NCI-H2196 treated with DMSO at 0.1 percent for 48 hours (cell line): Measurements from ENCODE around the gene C2orf80.
"Not testable (repeated sequence)": the region's sequence is repeated elsewhere in the genome, so short reads cannot be mapped to it uniquely, and the experiment has no call there.

Source experiments
- DNase-seq: peaks from one replicate; lab custom pipeline; 2025; ENCODE audit not compliant: unreplicated experiment; lab: John Stamatoyannopoulos, UW

C2orf80 gene

DNA sequence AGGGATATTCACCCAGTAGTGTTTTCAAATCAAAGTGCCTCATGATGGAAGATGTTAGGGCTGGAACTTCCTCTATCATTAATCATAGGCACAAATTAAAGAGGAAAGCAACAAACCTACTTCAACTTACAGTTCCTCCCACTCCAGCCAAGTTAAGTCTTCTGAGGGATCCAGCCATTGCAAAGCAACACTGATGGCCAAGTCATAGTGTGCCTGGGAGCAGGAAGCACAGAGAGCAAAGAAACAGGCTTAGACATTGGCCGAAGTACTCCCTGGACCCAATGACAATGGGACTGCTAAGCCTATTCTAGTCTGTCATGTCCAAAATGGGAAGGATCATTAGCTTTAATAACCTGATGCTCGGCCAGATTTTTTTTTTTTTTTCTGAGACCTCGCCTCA is 7.0 kb downstream of the C2orf80 start:
- DNase-seq, result no peak

DNA sequence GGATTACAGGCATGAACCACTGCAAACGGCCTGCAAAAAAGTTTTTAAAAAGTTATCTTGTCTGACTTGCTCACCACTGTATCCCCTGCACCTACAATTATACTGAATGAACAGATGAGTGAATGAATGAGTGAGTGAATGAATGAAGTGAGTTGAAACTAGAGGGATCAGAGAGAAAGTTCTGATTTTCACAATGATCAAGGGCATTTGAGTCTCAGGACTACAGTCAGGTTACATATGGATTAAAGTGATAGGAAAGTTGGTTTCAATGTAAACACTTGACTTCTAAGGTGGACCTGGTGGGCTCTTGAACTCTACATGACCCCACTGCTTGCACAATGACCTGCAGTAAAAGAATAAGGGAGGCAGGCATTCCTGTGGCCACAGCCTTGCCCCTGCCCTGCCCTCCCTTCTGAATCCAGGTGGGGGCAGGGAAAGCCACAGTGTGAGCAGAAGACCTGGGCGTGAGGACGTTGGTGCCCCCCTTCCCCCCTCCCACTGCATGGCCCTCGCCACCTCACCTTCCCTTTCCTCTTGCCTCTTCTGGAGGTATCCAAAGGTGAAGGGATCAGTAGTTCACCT is 10.7 kb downstream of the C2orf80 start:
- DNase-seq, result no peak

DNA sequence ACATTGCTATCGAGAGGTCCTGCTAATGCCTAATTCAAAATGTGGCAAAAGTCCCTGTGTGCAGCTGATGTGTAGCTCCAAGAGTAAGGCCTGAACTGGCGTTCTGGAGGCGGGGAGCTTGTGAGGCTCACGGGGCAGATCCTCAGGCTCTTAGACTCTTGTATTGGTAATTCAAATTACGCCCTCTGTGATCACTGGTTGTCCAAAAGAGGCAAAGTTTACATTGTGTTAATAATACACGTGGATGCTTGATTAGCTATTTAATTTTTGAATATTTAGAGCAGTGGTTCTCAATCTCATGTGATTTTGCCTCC is 14.0 kb downstream of the C2orf80 start:
- no peak for DNase-seq

DNA sequence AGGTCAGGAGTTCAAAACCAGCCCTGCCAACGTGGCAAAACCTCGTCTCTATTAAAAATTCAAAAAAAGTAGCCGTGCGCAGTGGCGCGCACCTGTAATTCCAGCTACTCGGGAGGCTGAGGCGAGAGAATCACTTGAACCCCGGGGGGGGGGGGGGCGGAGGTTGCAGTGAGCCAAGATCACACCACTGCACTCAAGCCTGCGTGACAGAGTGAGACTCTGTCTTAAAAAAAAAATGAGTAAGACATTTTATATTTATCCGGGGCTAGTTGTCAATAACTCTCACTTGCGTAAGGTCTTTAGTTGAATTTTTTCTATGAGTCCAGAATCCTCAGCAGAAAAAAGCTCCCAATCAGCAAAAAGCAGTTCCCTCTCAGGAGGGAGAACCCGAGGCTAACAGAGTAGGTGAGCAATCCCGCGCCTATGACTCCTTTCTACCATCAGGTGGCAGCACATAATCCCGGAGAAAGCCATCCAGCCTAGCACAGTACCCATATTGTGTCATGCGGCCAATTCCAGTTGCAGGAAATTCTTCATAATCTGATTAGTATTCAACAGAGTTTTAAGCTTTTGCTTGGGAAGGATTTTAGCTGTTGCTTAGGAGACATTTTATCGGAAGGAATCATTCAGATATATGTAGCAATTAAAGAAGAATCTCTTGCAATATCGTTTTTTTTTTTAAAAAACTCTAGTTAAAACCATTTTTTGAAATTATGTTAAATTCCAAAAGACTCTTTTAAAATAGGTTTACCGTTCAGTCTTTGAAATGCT is 14.6 kb downstream of the C2orf80 start:
- DNase-seq, result peak; percentile 66

DNA sequence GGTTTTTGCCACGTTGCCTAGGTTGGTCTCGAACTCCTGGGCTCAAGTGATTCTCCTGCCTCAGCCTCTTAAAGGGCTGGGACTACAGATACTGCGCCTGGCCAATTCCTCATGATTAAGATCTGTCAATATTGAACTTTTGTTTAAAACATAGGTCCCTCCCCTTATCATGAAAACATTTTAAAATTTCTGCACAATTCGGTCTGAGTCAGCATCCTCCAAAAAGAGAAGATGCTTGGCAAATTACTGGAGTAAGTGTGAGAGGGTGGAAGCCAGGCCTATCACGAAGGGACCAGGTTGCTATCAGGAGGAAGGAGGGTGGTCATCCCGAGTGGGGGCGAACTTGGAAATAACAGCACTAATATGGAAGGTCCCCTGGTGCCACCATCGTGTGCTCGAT is 15.7 kb downstream of the C2orf80 start:
- no peak for DNase-seq

DNA sequence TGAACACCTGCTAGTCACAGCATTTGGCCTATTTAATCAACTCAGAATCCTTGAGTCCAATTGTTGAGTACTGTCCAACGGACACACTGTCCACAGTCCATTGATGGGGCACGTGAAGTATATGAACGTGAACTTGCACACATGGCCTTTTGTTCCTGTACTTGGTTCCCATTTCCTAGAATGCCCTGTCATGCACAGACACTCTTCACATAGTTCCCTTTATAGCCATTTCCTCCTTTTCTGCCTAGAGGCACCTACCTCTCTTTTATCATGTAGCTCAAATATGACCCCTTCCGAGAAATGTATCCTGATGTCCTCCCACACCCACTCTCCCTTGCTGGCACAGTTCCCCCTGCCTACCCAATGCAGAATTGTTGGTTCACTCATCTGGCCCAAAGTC is 17.7 kb downstream of the C2orf80 start:
- DNase-seq, result no peak

DNA sequence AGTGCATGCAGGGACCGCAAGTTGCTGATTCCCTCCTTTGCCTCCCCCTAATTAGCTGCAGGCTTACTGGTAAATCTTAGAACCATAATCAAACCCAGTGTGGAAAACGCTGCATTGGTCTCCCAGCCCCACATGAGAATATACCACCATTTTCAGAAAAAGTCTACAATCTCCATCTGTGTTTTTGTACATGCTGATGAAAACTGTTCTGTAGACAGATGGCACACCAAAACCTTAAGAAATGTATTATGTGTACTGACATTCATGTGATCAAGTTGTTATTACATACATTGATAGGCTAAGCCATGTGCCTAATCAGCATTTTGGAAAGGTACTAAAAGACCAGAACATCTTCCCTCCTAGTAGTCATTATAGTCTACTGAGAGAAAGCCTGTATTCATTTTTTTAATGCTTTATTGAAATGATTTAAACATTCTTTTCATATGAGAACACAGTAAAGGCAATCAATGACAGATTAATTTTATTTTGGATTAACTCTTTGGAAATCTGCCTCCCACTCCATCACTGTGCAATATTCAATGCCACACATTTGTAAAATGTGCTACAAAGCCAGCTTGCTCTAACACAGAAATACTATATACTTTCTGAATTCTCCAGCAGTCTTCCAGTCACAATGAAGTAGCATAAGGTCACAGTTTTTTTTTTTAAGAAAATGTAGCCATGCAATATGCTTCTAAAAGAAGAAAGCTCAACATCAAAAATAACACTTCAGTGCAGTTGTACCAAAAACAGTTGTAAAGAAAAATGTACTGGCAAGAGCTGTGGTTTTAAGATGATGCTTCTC is 24.7 kb downstream of the C2orf80 start:
- DNase-seq, result no peak

DNA sequence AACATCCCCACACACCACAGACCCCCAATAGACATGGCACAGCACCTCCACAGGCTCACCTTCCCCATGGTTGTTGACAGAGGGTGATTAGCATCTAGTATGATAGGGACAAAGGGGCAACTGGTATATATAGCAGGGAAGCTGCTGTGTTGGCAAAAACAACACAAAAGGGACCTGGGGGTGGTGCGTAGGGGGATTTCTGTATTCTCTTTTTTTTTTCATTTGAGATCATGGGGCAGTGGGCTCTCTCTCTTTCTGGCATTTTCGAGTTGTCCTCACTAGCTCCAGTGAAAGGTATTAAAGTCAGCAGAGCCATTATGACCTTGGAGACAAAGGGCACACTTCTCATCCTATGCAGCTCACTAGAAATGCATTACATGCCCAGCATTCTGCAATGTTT is 26.3 kb downstream of the C2orf80 start, which contains the start of gene CRYGA:
TSS of gene CRYGA (minus strand) at position 101 of the 400 bp plus-strand sequence. CDS start at position 68, 33 bp downstream.
- DNase-seq, result no peak

DNA sequence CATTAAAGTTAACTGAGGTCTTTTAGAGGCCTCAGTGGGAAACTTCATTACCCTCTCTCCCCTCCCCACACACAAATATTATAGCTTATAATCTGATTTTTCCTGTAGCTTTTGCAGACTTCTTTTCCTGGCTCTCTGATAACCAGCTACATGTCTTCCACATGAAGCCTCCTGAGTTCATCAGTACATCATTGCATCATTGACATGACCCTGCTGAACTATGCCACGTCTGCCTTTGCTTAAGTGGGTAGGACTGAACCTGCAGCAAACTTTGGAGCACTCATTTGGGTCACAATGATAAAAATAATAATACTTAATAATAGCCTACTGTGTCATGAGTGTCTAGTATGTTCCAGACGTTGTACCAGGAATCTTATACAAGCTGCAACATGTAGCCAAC is 33.4 kb downstream of the C2orf80 start:
- DNase-seq, result no peak

DNA sequence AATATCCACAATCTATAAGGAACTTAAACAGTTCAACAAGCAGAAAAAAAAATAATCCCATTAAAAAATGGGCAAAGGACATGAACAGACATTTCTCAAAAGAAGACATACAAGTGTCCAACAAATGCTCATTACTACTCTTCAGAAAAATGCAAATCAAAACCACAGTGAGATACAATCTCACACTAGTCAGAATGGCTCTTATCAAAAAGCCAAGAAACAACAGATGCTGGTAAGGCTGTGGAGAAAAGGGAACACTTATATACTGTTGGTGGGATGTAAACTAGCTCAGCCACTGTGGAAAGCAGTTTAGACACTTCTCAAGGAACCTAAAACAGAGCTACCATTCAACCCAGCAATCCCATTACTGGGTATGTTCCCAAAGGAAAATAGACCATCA is 36.7 kb downstream of the C2orf80 start:
- DNase-seq, result no peak

DNA sequence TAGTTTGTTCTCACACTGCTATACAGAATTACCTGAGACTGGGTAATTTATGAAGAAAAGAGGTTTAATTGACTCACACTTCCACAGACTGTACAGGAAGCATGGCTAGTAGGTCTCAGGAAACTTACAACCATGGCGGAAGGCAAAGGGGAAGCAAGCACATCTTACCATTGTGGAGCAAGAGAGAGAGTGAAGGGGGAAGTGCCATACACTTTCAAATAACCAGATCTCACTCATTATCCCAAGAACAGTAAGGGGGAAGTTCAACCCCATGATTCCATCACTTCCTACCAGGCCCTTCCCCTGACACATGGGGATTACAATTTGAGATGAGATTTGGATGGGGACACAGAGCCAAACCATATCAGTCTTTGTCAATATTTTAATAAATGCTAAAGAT is 38.9 kb downstream of the C2orf80 start:
- DNase-seq, result no peak

DNA sequence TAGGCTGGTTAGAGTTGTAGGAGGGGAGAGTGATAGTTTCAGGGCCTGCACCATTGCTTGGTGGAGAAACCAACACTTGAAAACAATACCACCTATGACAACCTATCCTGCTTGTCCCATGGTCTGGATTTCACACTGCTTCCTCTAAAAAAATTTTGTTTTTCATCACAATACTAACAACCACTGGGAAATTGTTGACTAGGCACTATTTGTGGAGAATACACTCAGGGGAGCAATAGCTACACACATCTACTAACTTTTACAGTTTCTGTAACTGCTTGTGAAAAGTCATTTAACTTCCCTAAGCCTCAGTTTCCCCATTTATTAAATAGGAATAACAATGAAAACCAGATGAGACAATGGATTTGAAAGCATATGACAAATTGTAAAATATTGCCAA is 39.7 kb downstream of the C2orf80 start:
- no peak for DNase-seq

DNA sequence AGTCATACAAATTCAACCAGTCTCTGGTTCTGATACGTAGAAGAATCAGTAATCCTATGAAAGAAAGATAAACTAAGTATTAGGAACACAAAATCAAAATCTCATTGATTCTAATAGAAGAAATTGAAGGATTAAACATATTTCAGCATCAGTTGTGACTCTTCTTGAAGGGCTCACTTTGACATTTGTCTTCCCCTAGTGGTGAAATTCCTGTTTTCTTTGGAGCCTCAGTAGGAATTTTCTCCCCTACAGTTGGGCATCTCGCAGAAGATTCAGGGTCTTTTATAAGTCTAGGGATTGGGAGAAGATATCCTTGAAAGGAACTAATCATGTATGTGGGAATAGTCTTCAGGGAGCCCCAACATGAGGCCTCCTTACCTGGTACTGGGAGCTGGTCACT is 41.0 kb downstream of the C2orf80 start:
- DNase-seq, result no peak

DNA sequence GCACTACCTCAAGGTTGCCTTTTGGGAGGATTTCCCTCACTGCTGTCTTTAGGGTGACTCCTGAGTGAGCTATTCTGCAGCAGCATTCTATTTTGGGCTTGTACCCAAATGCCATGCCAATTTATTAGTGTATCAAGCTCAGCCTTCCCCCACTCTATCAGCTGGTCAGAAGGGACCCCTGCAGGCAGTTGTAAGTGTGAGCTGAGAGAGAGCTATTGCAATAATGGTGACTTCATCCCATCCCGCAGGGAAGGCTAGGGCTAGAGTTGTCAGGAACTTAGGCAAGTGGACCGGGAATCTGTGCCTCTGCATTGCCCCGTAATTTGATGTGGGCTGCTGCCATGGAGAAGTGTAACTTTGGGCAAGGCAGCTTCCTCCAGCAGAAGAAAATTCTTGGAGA is 42.1 kb downstream of the C2orf80 start:
- no peak for DNase-seq

DNA sequence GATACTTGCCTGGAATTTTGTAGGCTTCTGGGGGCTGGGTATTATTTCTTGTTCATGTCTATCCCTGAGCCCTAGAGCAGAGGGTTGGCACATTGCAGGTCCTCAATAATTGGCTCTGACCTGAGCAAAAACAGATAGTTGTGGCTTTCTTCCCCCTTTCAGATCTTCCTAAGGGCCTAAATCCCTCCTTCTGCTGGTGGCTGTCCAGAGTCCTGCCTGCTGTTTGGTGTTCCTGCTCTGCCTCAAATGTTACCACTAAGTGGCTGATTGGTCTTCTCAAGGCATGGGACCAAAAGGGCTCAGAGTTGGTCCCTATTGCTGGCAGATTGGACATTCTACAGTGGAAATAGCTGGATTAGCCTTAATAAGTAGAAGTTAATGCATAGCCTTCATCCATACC is 42.8 kb downstream of the C2orf80 start:
- no peak for DNase-seq

DNA sequence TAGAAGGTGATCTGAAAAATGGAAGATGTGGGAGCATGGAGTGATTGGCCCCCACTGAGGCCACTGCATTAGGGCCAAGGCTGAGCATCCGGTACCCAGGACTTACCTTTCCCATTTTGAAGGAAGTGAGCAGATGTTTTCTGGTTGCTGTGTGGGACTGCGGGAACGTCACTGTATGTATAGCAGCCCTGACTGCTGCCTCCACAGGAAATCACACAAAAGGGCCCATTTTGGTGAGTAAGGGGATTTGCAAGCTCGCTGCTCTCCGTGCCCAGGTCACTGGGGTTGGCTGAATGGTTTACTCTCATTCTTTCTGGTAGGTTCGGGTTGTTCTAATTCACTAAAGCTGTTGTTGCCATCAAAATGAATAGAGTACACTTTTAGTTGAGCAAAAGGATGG is 43.8 kb downstream of the C2orf80 start, which contains the start of gene CRYGB:
TSS of gene CRYGB (minus strand) at position 153 of the 400 bp plus-strand sequence. CDS start at position 115, 38 bp downstream.
- no peak for DNase-seq

DNA sequence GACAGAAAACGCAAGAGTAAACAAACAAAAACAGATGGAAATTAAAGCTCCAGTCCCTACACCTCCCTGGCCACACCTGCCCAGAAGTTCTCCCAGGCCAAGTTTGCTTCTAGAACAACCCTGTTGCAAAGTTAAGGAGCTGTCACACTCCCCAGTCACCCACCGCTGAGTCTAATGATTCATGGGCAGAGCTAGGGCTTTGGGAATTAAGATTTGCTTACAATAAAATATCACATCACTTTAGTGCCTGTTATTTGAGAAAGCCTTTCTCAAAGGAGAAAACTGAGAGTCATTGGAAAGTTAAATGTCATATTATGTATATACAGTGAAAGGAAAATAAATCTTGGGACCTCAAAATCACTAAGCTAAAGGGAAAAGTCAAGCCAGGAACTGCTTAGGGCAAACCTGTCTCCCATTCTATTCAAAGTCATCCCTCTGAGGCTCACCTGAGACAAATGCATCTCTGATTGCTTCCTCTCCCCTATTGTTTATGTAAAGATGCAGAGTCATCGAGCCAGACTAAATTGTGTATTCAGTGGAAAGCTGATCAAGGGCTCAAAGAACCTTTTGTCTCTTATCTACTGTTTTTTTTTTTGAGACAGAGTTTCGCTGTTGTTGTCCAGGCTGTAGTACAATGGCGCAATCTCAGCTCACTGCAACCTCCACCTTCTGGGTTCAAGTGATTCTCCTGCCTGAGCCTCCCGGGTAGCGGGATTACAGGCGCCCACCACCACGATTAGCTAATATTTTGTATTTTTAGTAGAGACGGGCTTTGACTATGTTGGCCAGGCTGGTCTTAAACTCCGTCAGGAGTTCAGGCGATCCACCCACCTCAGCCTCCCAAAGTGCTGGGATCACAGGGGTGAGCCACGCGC is 46.7 kb downstream of the C2orf80 start:
- no peak for DNase-seq

DNA sequence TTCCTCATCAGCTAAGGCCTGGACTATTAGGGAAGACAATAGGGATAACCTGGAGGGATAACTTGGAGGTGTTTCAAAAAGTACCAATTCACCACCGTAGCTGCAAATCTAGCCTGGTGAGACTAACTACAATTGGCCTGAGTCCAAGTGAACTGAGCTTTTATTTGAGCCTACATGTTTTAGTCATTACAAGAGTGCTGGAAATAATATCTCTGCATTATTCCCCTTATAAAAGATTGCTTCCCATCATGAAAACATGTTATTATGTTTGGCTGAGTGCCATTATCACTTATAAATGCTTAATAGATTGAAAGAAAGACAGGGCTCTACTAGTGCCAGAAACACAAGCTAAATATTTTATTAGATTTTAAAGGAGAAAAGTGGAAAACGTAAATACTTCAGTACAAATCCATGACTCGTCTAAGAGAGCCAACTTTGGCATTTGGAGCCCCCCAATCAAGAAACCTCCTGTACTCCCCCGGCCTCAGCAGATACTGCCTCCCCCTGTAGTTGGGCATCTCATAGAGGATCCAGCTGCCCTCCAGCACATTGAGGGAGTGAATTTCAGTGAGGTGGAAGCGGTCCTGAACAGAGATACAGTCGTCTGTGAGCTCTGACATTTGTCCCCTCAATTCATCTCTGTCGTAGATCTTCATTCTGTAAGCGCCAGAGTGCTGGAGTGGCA is 47.4 kb downstream of the C2orf80 start:
- peak; percentile 36 for DNase-seq

DNA sequence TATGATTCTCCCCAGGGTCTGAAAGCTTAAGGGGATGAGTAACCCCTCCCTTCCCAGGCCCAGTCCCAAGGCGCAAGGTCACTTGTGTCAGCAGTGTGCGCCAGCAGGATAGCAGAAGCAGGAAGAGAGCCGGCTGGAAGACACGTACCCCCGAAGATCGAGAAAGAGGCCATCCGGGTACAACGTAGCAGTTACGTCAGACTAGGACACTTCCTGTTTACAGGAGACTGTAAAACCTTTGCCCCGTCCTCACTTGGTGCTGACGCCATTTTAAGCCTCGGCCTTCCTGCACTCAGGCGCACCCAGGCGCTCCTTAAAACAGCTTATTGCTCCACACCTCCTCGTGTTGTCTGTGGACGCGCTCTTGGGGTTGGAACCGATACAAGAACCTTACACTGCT is 50.4 kb downstream of the C2orf80 start:
- DNase-seq, result no peak

DNA sequence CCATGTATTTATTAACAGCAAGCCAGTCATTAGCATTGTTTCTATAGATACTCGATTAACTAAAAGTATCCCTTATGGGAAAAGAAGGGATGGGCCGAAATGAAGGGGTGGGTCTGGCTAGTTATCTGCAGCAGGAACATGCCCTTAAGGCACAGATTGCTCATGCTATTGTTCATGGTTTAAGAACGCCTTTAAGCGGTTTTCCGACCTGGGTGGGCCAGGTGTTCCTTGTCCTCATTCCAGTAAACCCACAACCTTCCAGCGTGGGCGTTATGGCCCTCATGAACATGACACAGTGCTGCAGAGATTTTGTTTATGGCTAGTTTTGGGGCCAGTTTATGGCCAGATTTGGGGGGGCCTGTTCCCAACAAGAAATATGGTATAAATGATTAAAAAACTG is 51.5 kb downstream of the C2orf80 start:
- not testable (repeated sequence) for DNase-seq

DNA sequence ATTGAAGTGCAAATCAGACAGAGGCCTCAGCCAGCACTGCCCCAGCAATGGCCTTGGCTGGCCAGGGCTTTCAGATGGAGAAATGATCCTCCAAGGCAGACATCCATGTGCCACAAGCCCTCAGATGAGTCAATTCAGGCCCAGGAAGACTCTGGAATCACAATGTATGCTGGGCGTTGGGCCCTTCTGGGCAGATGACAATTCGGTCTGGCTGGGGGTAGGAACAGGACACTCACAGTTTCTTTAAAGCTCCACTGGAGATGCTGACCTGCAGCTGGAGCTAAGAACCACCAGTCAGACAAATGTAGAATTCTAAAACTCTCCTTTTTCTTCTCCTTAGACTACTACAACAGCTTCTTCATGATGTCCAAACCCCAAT is 53.1 kb downstream of the C2orf80 start:
- no peak for DNase-seq
